ENCODE data around the gene PASK. TPM values are rescaled to one million over a fixed set of nuclear protein-coding genes. Genes with fewer than 3 reads are reported as not detected.

The PASK gene
- total and polyA plus RNA-seq, 8 donors: 0.58 to 56.7 (median 5.9) TPM

GRCh38 chr2:241128266-241128665, 21.0 kb downstream of the PASK start:
- Histone ChIP-seq H3K27me3 (no peaks in the 10 kb centered on the region), H3K36me3 (peaks cover 0 to 28% (median 9%) of the 10 kb centered on the region in 4 donors), H3K27ac (no peak overlapping the region), H3K9me3 (no peaks in the 10 kb centered on the region), H3K4me3 (no peak overlapping the region), H3K4me1 (no peaks in the 10 kb centered on the region)
- no peak for TF ChIP-seq CTCF (IDR thresholded peaks at IDR 0.05)
- TF ChIP-seq POLR2A (IDR thresholded peaks at IDR 0.05): no peak
- TF ChIP-seq EP300 (IDR thresholded peaks at IDR 0.05): no peak
- no peak for TF ChIP-seq POLR2AphosphoS5 (IDR thresholded peaks at IDR 0.05)
- DNase-seq: no peak
- 94 to 98% (median 96%) methylated on average over 7 to 8 of the region's 8 CpGs for WGBS, 5 donors
- intact Hi-C loops (cut with DNase I; ENCODE audit: low total_unique reads): no loop called here

- no peaks in the 10 kb centered on the region for H3K27me3 ChIP-seq
- H3K36me3 ChIP-seq: peaks cover 0 to 29% (median 16%) of the 10 kb centered on the region in 4 donors
- intact Hi-C loops (cut with DNase I; ENCODE audit: low total_unique reads): no loop called here
- TF ChIP-seq CTCF (IDR thresholded peaks at IDR 0.05) (no peak), POLR2A (IDR thresholded peaks at IDR 0.05) (no peak), EP300 (IDR thresholded peaks at IDR 0.05) (no peak), POLR2AphosphoS5 (IDR thresholded peaks at IDR 0.05) (no peak)
- H3K27ac ChIP-seq: no peak overlapping the region
- no peaks in the 10 kb centered on the region for H3K4me1 ChIP-seq
- no peaks in the 10 kb centered on the region for H3K9me3 ChIP-seq
- no peak overlapping the region for H3K4me3 ChIP-seq
- 93 to 96% (median 94%) methylated on average over 12 to 18 of the region's 18 CpGs for WGBS, 5 donors
- no peak for DNase-seq
Measured at GRCh38 chr2:241126771-241127202, 22.5 kb downstream of the PASK start.

GRCh38 chr2:241126201-241126611, 23.1 kb downstream of the PASK start:
- Histone ChIP-seq H3K36me3 (peaks cover 0 to 29% (median 16%) of the 10 kb centered on the region in 4 donors), H3K27me3 (no peaks in the 10 kb centered on the region), H3K27ac (no peak overlapping the region), H3K4me3 (no peak overlapping the region), H3K4me1 (no peaks in the 10 kb centered on the region), H3K9me3 (no peaks in the 10 kb centered on the region)
- DNase-seq: no peak
- TF ChIP-seq CTCF (IDR thresholded peaks at IDR 0.05) (no peak), POLR2AphosphoS5 (IDR thresholded peaks at IDR 0.05) (no peak), EP300 (IDR thresholded peaks at IDR 0.05) (no peak), POLR2A (IDR thresholded peaks at IDR 0.05) (no peak)
- WGBS, 5 donors: 86 to 91% (median 87%) methylated on average over 21 of the region's 21 CpGs
- intact Hi-C loops (cut with DNase I; ENCODE audit: low total_unique reads): no loop called here

- H3K4me1 ChIP-seq: no peaks in the 10 kb centered on the region
- DNase-seq: no peak
- H3K27ac ChIP-seq: no peak overlapping the region
- no peak for TF ChIP-seq CTCF (IDR thresholded peaks at IDR 0.05)
- TF ChIP-seq POLR2AphosphoS5 (IDR thresholded peaks at IDR 0.05): no peak
- TF ChIP-seq POLR2A (IDR thresholded peaks at IDR 0.05): no peak
- TF ChIP-seq EP300 (IDR thresholded peaks at IDR 0.05): no peak
- H3K27me3 ChIP-seq: no peaks in the 10 kb centered on the region
- 88 to 95% (median 94%) methylated on average over 13 of the region's 13 CpGs for WGBS, 5 donors
- H3K9me3 ChIP-seq: no peaks in the 10 kb centered on the region
- H3K36me3 ChIP-seq: peaks cover 0 to 30% (median 17%) of the 10 kb centered on the region in 4 donors
- intact Hi-C loops (cut with DNase I; ENCODE audit: low total_unique reads): no loop called here
- H3K4me3 ChIP-seq: no peak overlapping the region
Measured at GRCh38 chr2:241125626-241126025, 23.6 kb downstream of the PASK start.
